HEK293 (cell line): Measurements from ENCODE around the gene NEK1.
A peak's percentile ranks its signal among the peaks of the same experiment; 100 is the strongest.

ENCODE experiments used
- BCL11A ChIP-seq: fragments of 450-650 bp; formaldehyde crosslinking; IDR thresholded peaks from 2 replicates; pipeline ENCODE4 v1.5.1; 2016; ENCODE audit warnings: low read depth, missing biosample characterization, missing genetic modification characterization
- BCL6B ChIP-seq: fragments of 450-650 bp; formaldehyde crosslinking; IDR thresholded peaks from 2 replicates; pipeline ENCODE4 v1.5.1; 2017; ENCODE audit warnings: missing biosample characterization, missing genetic modification characterization
- FEZF1 ChIP-seq: fragments of 450-650 bp; formaldehyde crosslinking; IDR thresholded peaks from 2 replicates; pipeline ENCODE4 v1.5.1; 2016; ENCODE audit warnings: missing biosample characterization, missing genetic modification characterization
- KLF10 ChIP-seq: fragments of 450-650 bp; IDR thresholded peaks from 2 replicates; pipeline ENCODE4 v1.5.1; 2018; ENCODE audit warnings: missing biosample characterization, mild to moderate bottlenecking, missing genetic modification characterization
- KLF9 ChIP-seq: fragments of 450-650 bp; formaldehyde crosslinking; IDR thresholded peaks from 2 replicates; pipeline ENCODE4 v1.5.1; 2016; ENCODE audit warnings: missing biosample characterization, missing genetic modification characterization, low read depth
- OVOL3 ChIP-seq: fragments of 450-650 bp; formaldehyde crosslinking; IDR thresholded peaks from 2 replicates; pipeline ENCODE4 v1.5.1; 2016; ENCODE audit warnings: missing biosample characterization, missing genetic modification characterization
- PRDM4 ChIP-seq: fragments of 450-650 bp; formaldehyde crosslinking; IDR thresholded peaks from 2 replicates; pipeline ENCODE4 v1.5.1; 2017; ENCODE audit warnings: missing biosample characterization, missing genetic modification characterization
- SCRT1 ChIP-seq: fragments of 450-650 bp; formaldehyde crosslinking; IDR thresholded peaks from 2 replicates; pipeline ENCODE4 v1.5.1; 2016; ENCODE audit warnings: missing biosample characterization, missing genetic modification characterization, borderline replicate concordance
- TCF7L2 ChIP-seq: IDR thresholded peaks from 2 replicates; pipeline ENCODE4 v1.6.1; 2011; ENCODE audit warnings: low read depth, mild to moderate bottlenecking, inconsistent platforms, low read length, moderate library complexity, borderline replicate concordance
- ZBTB48 ChIP-seq: fragments of 450-650 bp; formaldehyde crosslinking; IDR thresholded peaks from 2 replicates; pipeline ENCODE4 v1.5.1; 2016; ENCODE audit warnings: missing biosample characterization, missing genetic modification characterization
- ZBTB6 ChIP-seq: fragments of 450-650 bp; formaldehyde crosslinking; IDR thresholded peaks from 2 replicates; pipeline ENCODE4 v1.5.1; 2017; ENCODE audit warnings: missing biosample characterization, missing genetic modification characterization
- ZFP37 ChIP-seq: fragments of 450-650 bp; formaldehyde crosslinking; IDR thresholded peaks from 2 replicates; pipeline ENCODE4 v1.5.1; 2016; ENCODE audit warnings: missing biosample characterization, missing genetic modification characterization
- ZNF112 ChIP-seq: fragments of 450-650 bp; formaldehyde crosslinking; IDR thresholded peaks from 2 replicates; pipeline ENCODE4 v1.5.0; 2017; ENCODE audit warnings: missing biosample characterization, missing genetic modification characterization
- ZNF132 ChIP-seq: fragments of 450-650 bp; formaldehyde crosslinking; IDR thresholded peaks from 2 replicates; pipeline ENCODE4 v1.5.1; 2017; ENCODE audit warnings: missing biosample characterization, missing genetic modification characterization, borderline replicate concordance
- ZNF138 ChIP-seq: fragments of 450-650 bp; formaldehyde crosslinking; IDR thresholded peaks from 2 replicates; pipeline ENCODE4 v1.5.1; 2016; ENCODE audit warnings: missing biosample characterization, missing genetic modification characterization, borderline replicate concordance
- ZNF146 ChIP-seq: fragments of 450-650 bp; formaldehyde crosslinking; IDR thresholded peaks from 2 replicates; pipeline ENCODE4 v1.5.1; 2016; ENCODE audit warnings: missing biosample characterization, missing genetic modification characterization
- ZNF157 ChIP-seq: fragments of 450-650 bp; formaldehyde crosslinking; IDR thresholded peaks from 2 replicates; pipeline ENCODE4 v1.5.1; 2016; ENCODE audit warnings: missing biosample characterization, missing genetic modification characterization
- ZNF175 ChIP-seq: fragments of 450-650 bp; formaldehyde crosslinking; IDR thresholded peaks from 2 replicates; pipeline ENCODE4 v1.5.1; 2016; ENCODE audit warnings: missing biosample characterization, missing genetic modification characterization
- ZNF211 ChIP-seq: fragments of 450-650 bp; formaldehyde crosslinking; IDR thresholded peaks from 2 replicates; pipeline ENCODE4 v1.5.1; 2016; ENCODE audit warnings: low read depth, missing biosample characterization, missing genetic modification characterization
- ZNF221 ChIP-seq: fragments of 450-650 bp; formaldehyde crosslinking; IDR thresholded peaks from 2 replicates; pipeline ENCODE4 v1.5.1; 2017; ENCODE audit warnings: missing biosample characterization, missing genetic modification characterization, borderline replicate concordance
- ZNF266 ChIP-seq: fragments of 450-650 bp; formaldehyde crosslinking; IDR thresholded peaks from 2 replicates; pipeline ENCODE4 v1.5.1; 2016; ENCODE audit warnings: missing biosample characterization, missing genetic modification characterization, low read depth
- ZNF280D ChIP-seq: fragments of 450-650 bp; formaldehyde crosslinking; IDR thresholded peaks from 2 replicates; pipeline ENCODE4 v1.5.1; 2016; ENCODE audit warnings: missing biosample characterization, missing genetic modification characterization
- ZNF341 ChIP-seq: fragments of 450-650 bp; formaldehyde crosslinking; IDR thresholded peaks from 2 replicates; pipeline ENCODE4; 2016; ENCODE audit warnings: low read depth, missing biosample characterization, missing genetic modification characterization
- ZNF366 ChIP-seq: fragments of 450-650 bp; formaldehyde crosslinking; conservative IDR thresholded peaks from 2 replicates; pipeline ENCODE4 v1.5.1; 2016; ENCODE audit warnings: missing biosample characterization, missing genetic modification characterization
- ZNF394 ChIP-seq: fragments of 450-650 bp; formaldehyde crosslinking; IDR thresholded peaks from 2 replicates; pipeline ENCODE4 v1.5.1; 2016; ENCODE audit warnings: missing biosample characterization, missing genetic modification characterization, mild to moderate bottlenecking, moderate library complexity, borderline replicate concordance
- ZNF529 ChIP-seq: fragments of 450-650 bp; formaldehyde crosslinking; IDR thresholded peaks from 2 replicates; pipeline ENCODE4 v1.5.1; 2017; ENCODE audit warnings: missing genetic modification characterization, missing biosample characterization; ENCODE audit not compliant: insufficient replicate concordance
- ZNF561 ChIP-seq: fragments of 450-650 bp; IDR thresholded peaks from 2 replicates; pipeline ENCODE4 v1.5.1; 2018; ENCODE audit warnings: missing biosample characterization, missing genetic modification characterization, borderline replicate concordance
- ZNF571 ChIP-seq: fragments of 450-650 bp; formaldehyde crosslinking; IDR thresholded peaks from 2 replicates; pipeline ENCODE4 v1.5.0; 2017; ENCODE audit warnings: missing biosample characterization, missing genetic modification characterization
- ZNF621 ChIP-seq: fragments of 450-650 bp; formaldehyde crosslinking; IDR thresholded peaks from 2 replicates; pipeline ENCODE4 v1.5.1; 2017; ENCODE audit warnings: missing biosample characterization, missing genetic modification characterization
- ZNF654 ChIP-seq: fragments of 450-650 bp; formaldehyde crosslinking; IDR thresholded peaks from 2 replicates; pipeline ENCODE4 v1.5.1; 2016; ENCODE audit warnings: low read depth, missing biosample characterization, missing genetic modification characterization
- ZSCAN4 ChIP-seq: fragments of 450-650 bp; formaldehyde crosslinking; IDR thresholded peaks from 2 replicates; pipeline ENCODE4 v1.5.1; 2017; ENCODE audit warnings: missing biosample characterization, missing genetic modification characterization

Gene NEK1

GRCh38 chr4:169611991-169612870 lies at the start of gene NEK1 (continued):
- 0 out of 2 replicates have a peak, but pooled peaks have one; percentile 24 for TF ChIP-seq KLF10 (tag by site-specific recombination)
- peak; percentile 38; the same call in 1 of the 2 replicates for TF ChIP-seq FEZF1 (tag by site-specific recombination)
- TF ChIP-seq BCL11A (tag by site-specific recombination) = no peak
- peak; percentile 93 for TF ChIP-seq ZBTB48 (tag by site-specific recombination)
- TF ChIP-seq ZNF112 (tag by site-specific recombination) = no peak
- TF ChIP-seq ZNF280D (tag by site-specific recombination) = no peak
- TF ChIP-seq ZFP37 (tag by site-specific recombination) = no peak
- TF ChIP-seq ZNF621 (tag by site-specific recombination) = no peak
- no peak for TF ChIP-seq ZNF529 (tag by site-specific recombination)
- TF ChIP-seq ZNF561 (tag by site-specific recombination) = 0 out of 2 replicates have a peak, but pooled peaks have one; percentile 15
- no peak for TF ChIP-seq ZNF211 (tag by site-specific recombination)
- TF ChIP-seq ZNF654 (tag by site-specific recombination) = no peak
- no peak for TF ChIP-seq ZNF138 (tag by site-specific recombination)
- TF ChIP-seq ZNF146 (tag by site-specific recombination) = no peak
- peak; percentile 71 for TF ChIP-seq PRDM4
- TF ChIP-seq TCF7L2 = no peak
- no peak for TF ChIP-seq ZNF175 (tag by site-specific recombination)
- no peak for TF ChIP-seq BCL6B (tag by site-specific recombination)
- no peak for TF ChIP-seq ZNF157 (tag by site-specific recombination)
- TF ChIP-seq ZNF571 (tag by site-specific recombination) = no peak
- no peak for TF ChIP-seq ZNF221
- peak; percentile 65 for TF ChIP-seq ZNF341
- no peak for TF ChIP-seq ZNF266 (tag by site-specific recombination)
- no peak for TF ChIP-seq OVOL3 (tag by site-specific recombination)
- no peak for TF ChIP-seq ZNF132 (tag by site-specific recombination)
- TF ChIP-seq ZSCAN4 (tag by site-specific recombination) = no peak
- TF ChIP-seq ZNF366 = peak; percentile 73
- no peak for TF ChIP-seq SCRT1 (tag by site-specific recombination)
- TF ChIP-seq KLF9 (tag by site-specific recombination) = peak; percentile 44
- no peak for TF ChIP-seq ZNF394 (tag by site-specific recombination)
- peak; percentile 87 for TF ChIP-seq ZBTB6
